Peyer's patch (tissue), 4 donors: ENCODE measurements around the gene EFCAB5. TPM values are rescaled to one million over a fixed set of nuclear protein-coding genes. Genes with fewer than 3 reads are reported as not detected.

ENCODE experiments used
- DNase-seq, 3 donors: peaks; one replicate each; pipeline ENCODE4 v3.0.0-alpha.2; 2017 to 2019
- H3K27ac ChIP-seq, 4 donors: fragments of 200-600 bp; sonication (generic); one replicate each; pipeline ENCODE4 v1.5.1; 2016 to 2019
- H3K27me3 ChIP-seq, 2 donors: fragments of 200-600 bp; sonication (generic); one replicate each; pipeline ENCODE4 v1.5.1; 2019
- H3K36me3 ChIP-seq, 3 donors: fragments of 200-600 bp; sonication (generic); one replicate each; pipeline ENCODE4 v1.5.1; 2016 to 2019
- H3K4me1 ChIP-seq, 4 donors: fragments of 200-600 bp; sonication (generic); one replicate each; pipeline ENCODE4 v1.5.1; 2016 to 2019
- H3K4me3 ChIP-seq, 4 donors: fragments of 200-600 bp; sonication (generic); 1 replicate in 3 of 4; 2 replicates in 1 of 4; pipeline ENCODE4 v1.5.1; 2016 to 2019; ENCODE audit warnings: mild to moderate bottlenecking in 1 of 4
- H3K9me3 ChIP-seq, 4 donors: fragments of 200-600 bp; sonication (generic); one replicate each; pipeline ENCODE4 v1.5.1; 2016 to 2019; ENCODE audit warnings: mild to moderate bottlenecking in 1 of 4
- CTCF ChIP-seq, 6 experiments: fragments of 450-650 bp in 4 of 6; fragments of 200-600 bp in 2 of 6; sonication (generic) in 1 of 6; IDR thresholded peaks; one replicate each; pipeline ENCODE4 v1.5.1; 2017 to 2019; ENCODE audit warnings: antibody characterized with exemption in 6 of 6, mild to moderate bottlenecking in 3 of 6, moderate library complexity in 1 of 6
- POLR2A ChIP-seq, 2 donors: fragments of 450-650 bp; IDR thresholded peaks; one replicate each; pipeline ENCODE4 v1.5.1; 2017; ENCODE audit warnings: antibody characterized with exemption in 2 of 2, mild to moderate bottlenecking in 2 of 2, moderate library complexity in 2 of 2
- total RNA-seq, 4 donors: library from RNA; depleted of rRNA; stranded (reverse); fragments of >200 nt; gene quantifications; one replicate each; pipeline ENCODE4 v1.1.0, GENCODE V29; 2016

The EFCAB5 gene
- total RNA-seq, 4 donors from 2014 or later = 0.53 to 5.8 (median 1.6) TPM

DNA sequence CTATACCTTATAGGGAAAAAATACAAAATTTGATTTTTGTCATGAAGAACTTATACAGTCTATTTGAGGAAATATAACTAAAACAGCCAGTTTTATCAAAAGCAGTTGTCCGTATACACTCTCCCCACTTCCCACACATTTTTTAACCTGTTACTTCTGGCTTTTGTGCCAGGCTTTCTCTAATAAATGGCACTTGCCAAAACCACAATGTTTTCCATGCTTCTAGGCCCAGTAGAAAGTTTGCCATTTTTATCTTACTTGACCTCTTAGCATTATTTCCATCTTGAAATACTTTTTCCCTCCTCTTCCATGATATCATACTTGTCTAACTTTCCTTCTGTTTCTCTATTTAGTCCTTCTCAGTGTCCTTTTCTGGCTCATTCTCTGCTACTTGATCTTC, 38.8 kb downstream of the EFCAB5 start:
- DNase-seq = no peak
- no peak overlapping the region for H3K27ac ChIP-seq
- H3K9me3 ChIP-seq = no peaks in the 10 kb centered on the region

DNA sequence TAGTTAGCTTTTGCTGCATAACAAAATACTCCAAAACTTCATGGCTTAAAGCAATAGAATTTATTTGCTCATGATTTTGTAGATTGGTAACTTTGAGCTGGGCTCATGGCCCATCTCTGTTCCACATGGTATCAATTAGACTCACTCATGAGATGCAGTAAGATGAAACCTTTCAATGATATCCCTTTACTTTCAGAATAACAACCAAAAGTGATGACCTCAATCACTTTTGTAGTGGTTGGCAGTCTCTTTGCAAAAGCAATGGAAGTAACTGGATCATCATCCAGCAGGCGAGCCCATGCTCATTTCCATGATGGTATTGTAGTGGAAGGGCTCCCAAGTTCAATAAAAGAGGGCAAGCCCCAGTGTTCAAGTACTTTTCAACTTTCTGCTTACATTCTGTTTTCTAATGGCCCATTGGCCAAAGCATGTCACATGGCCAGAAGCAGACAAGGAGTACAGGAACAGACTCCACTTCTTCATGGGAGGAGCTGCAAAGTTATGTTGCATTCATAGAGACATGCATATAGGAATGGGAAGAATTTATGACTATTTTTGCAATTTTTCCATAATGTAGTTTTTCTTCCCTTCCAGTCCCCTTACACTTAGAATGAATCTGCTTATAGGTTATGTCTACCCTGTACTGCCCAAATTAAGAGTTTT, 41.7 kb downstream of the EFCAB5 start:
- H3K27me3 ChIP-seq = no peaks in the 10 kb centered on the region
- DNase-seq = no peak
- no peaks in the 10 kb centered on the region for H3K4me1 ChIP-seq
- H3K9me3 ChIP-seq = no peaks in the 10 kb centered on the region
- TF ChIP-seq CTCF (IDR thresholded peaks at IDR 0.05) (no peak), POLR2A (IDR thresholded peaks at IDR 0.05) (no peak)
- H3K4me3 ChIP-seq = no peak overlapping the region
- no peaks in the 10 kb centered on the region for H3K36me3 ChIP-seq
- H3K27ac ChIP-seq = no peak overlapping the region

More for the DNA sequence above, 38.8 kb downstream of the EFCAB5 start:
- no peaks in the 10 kb centered on the region for H3K27me3 ChIP-seq
- no peak overlapping the region for H3K4me3 ChIP-seq
- H3K36me3 ChIP-seq = no peaks in the 10 kb centered on the region
- no peaks in the 10 kb centered on the region for H3K4me1 ChIP-seq
- no peak for TF ChIP-seq CTCF (IDR thresholded peaks at IDR 0.05)

- no peak for TF ChIP-seq POLR2A (IDR thresholded peaks at IDR 0.05)
- no peak for TF ChIP-seq CTCF (IDR thresholded peaks at IDR 0.05)
- Histone ChIP-seq H3K4me1 (no peaks in the 10 kb centered on the region), H3K9me3 (no peaks in the 10 kb centered on the region), H3K36me3 (no peaks in the 10 kb centered on the region), H3K27ac (no peak overlapping the region), H3K4me3 (no peak overlapping the region), H3K27me3 (no peaks in the 10 kb centered on the region)
- DNase-seq = no peak
Measured at GRCh38 chr17:29996458-29996857, 55.0 kb downstream of the EFCAB5 start.

DNA sequence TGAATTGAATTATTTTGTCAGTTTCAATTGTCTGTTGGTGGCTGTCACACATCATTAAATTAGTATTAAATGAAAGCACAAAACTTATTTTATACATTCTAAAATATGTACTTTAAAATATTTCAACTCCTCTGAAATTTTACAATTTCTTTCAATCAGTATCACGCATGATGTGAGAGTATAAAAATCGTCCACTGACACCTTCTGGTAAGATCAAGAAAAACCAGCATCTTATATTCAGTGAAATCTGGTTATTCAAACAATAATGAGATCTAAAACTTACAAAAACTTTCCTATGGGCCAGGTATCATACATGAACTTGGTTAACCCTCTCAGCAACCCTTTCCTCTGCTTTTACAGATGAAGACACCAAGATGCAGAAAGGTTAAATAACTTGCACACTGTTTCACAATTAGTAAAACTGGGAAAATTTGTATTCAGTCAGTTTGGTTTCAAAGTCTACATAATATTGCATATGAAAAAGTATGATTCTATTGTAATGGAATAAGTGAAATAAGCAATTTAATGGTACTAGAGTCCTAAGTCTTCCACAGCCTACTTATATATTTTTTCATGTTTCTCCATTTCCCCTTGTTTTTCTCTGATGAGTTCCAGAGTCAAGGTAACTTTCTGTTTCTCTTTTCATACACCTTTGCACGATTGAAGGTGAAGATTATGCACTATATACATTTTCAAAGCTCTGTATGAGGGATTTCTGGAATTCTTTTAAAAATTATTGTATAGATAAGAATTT, 58.7 kb downstream of the EFCAB5 start:
- TF ChIP-seq CTCF (IDR thresholded peaks at IDR 0.05) (peak in 2 of 6 experiments; percentile 25 to 32), POLR2A (IDR thresholded peaks at IDR 0.05) (no peak)
- H3K27ac ChIP-seq = no peak overlapping the region
- no peaks in the 10 kb centered on the region for H3K9me3 ChIP-seq
- DNase-seq = no peak
- no peaks in the 10 kb centered on the region for H3K36me3 ChIP-seq
- no peaks in the 10 kb centered on the region for H3K4me1 ChIP-seq
- H3K27me3 ChIP-seq = no peaks in the 10 kb centered on the region
- H3K4me3 ChIP-seq = no peak overlapping the region

DNA sequence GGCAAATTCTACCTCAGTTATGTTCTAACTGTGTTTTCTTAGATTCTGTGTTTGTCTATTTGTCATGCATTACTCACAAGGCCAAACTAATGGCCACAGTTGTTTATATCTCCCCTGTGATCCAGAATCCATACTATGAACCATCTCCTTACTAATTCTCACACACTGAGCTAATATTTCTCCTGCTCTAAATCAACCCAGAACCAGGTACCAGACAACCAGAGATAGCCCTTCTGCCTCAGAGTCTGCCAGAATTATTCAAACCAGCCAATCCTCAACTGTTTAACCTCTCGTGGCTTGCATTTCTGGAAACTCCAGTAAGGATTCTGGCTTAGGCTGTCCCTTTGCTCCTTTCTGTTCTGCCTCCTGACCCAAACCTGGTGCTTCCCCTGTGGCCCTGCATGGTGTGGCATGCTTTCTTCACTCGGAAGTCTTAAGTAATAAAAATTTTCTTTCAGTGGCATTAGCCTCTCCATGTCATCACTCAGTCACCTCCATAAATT, 59.4 kb downstream of the EFCAB5 start:
- TF ChIP-seq CTCF (IDR thresholded peaks at IDR 0.05) (no peak), POLR2A (IDR thresholded peaks at IDR 0.05) (no peak)
- no peak for DNase-seq
- no peaks in the 10 kb centered on the region for H3K9me3 ChIP-seq

More for the DNA sequence above, 59.4 kb downstream of the EFCAB5 start:
- Histone ChIP-seq H3K27ac (no peak overlapping the region), H3K27me3 (no peaks in the 10 kb centered on the region), H3K4me1 (no peaks in the 10 kb centered on the region), H3K36me3 (no peaks in the 10 kb centered on the region), H3K4me3 (no peak overlapping the region)
